ENCODE measurements around the gene NXPH1.

- no peak for TF ChIP-seq CTCF (IDR thresholded peaks at IDR 0.05)
- no peak for TF ChIP-seq EZH2 (IDR thresholded peaks at IDR 0.05; ENCODE audit: borderline replicate concordance, insufficient read depth, low read depth, low read length, poor library complexity, severe bottlenecking)
Measured at GRCh38 chr7:8433477-8434289, at the start of gene NXPH1.

Measured in B cell (primary cell).